Islet of Langerhans (tissue), 1 donor: ENCODE data around the gene HYCC2.
A peak's percentile ranks its signal among the peaks of the same experiment; 100 is the strongest.
"Not testable (repeated sequence)": the region's sequence is repeated elsewhere in the genome, so short reads cannot be mapped to it uniquely, and the experiment has no call there.

Source experiments
- FAIRE-seq: peaks from one replicate; lab custom pipeline; 2011; peaks lifted over from hg19 to GRCh38; lab: Jason Lieb, UNC

Gene HYCC2

DNA sequence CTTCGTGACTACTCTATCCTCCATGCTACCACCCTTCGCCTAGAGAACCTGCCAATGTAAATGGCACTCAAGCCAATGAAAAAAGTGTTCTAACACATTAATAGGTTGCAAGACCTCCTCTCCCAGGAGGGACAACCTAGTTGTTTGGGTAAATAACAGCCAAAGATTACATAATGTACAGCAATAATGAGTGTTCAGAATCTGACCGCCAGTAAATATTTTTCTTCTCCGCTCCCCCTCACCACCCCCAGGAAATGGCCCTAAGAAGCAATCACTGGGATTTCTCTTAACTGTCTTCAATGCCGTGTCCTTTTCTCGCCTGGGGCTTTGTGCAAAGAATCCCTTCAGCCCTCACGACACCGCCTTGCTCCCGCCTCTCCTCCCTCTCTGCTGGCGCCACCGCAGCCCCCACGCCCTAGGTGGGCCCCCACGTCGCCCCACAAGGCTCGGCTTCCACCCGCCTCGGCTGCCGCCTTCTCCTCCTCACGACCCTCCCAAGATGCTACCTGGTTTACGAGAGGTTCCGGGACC lies 458 bp downstream of the HYCC2 start:
- no peak for FAIRE-seq

DNA sequence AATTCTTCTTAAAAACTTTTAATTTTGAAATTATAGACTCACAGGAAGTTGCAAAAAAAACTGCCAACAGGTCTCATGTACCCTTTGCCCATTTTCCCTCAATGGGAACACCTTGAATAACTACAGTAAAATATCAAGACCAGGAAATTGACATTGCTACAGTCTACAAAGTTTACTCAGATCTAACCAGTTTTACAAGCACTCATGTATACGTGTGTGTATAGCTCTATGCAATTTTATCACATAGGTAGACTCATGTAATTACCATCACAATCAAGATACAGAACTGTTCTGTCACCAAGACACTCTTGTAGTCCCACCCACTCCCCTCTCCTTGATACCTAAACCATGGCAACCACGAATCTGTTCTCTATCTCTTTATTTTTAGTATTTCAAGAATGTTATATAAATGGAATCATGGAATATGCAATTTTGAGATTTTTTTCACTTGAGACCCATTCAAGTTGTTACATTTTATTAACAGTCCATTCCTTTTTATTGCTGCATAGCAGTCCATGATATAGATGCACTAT lies 6.6 kb downstream of the HYCC2 start:
- FAIRE-seq: no peak

DNA sequence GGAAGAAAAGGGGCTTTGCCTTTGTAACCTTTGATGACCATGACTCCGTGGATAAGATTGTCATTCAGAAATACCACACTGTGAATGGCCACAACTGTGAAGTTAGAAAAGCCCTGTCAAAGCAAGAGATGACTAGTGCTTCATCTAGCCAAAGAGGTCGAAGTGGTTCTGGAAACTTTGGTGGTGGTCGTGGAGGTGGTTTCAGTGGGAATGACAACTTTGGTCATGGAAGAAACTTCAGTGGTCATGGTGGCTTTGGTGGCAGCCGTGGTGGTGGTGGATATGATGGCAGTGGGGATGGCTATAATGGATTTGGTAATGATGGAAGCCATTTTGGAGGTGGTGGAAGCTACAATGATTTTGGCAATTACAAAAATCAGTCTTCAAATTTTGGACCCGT lies 8.0 kb downstream of the HYCC2 start:
- not testable (repeated sequence) for FAIRE-seq

DNA sequence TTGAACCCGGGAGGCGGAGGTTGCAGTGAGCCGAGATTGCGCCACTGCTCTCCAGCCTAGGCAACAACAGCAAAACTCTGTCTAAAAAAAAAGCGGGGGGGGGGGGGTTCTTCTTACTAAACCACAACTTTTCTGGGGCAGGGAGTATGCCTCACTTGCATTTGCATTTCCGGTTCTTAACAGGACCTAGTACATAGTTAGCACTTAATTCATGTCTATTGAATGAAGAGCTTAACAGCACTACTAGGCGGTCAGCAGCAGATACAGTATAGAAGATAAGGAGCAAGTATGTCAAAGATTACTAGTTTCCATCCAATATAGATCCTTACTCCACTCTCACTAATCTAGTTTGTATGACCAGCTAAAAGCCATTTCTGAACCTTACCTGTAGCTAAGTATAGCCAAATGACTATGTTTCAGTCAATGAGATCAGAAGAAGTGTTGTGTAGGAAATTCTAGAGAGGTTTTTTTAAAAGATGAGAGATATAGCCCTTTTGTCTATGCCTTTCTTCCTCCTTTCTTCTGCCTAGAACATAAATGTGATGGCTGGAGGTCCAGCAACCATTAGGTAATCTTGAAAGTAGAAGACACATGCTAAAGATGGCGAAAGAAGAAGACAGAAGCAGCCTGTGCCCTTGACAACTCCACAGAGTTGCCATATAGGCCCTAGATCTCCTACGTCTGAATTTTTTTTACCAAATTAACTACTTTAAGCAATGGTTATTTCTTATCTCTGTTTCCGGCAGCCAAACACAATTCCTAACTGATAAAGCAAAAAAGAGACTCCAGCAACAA lies 11.3 kb downstream of the HYCC2 start:
- no peak for FAIRE-seq

DNA sequence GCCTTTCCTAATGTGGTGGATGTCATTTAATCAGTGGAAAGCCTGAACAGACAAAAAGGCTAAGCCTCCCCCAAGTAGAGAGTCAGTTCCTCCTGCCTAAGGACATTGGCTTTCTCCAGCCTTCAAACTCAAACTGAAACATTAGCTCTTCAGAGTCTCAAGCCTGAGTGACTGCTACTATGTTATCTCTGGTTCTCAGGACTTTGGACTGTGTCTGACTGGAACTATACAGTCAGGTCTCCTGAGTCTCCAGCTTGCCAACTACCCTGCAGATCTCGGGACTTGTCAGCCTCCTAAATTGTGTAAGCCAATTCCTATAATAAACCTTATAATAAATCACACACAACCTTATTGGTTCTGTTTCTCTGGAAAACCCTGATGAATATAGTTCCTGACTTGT lies 12.6 kb downstream of the HYCC2 start:
- no peak for FAIRE-seq

DNA sequence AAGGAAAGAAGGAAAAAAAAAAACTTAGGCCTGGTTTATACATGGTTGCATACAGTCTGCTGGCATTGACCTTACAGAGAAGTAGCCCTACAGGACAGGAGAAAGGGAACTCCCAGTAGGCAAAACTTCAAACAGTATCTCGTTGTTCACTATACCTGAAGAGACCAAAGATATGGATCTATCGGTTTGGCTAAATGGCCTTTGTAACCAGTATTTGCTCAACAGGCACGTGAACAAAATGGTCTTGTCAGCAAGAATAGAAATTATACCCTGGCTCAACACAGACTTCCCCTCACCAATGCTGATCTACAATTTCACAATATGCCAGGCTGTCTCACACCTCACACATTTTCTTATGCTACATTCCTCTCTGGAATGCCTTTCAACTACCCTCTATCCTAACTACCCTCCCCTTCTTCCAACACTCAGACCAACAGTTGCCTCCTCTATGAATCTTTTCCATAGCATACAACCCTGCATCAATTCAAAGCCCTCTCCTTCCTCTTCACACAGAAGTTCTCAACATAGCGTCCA lies 13.7 kb downstream of the HYCC2 start:
- FAIRE-seq: no peak

DNA sequence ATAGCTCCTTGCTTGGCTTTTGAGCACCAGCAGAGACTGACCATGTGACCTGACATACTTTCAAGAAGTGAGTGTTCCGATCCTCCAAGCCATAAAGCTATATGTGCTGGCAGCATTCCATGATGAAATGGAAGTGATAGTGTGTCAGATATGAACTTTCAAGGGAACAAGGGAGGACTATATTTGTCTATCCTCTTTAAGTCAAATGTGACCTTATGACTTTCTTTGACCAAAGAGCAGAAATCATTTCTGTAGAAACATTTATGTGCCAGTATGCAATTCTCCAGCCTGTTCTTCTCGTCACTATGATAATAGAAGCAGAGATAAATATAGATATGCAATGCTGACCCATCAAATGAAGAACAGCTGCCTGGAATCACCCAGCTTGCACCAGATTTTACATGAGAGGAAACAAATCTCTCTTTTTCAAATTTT lies 14.4 kb downstream of the HYCC2 start:
- no peak for FAIRE-seq

DNA sequence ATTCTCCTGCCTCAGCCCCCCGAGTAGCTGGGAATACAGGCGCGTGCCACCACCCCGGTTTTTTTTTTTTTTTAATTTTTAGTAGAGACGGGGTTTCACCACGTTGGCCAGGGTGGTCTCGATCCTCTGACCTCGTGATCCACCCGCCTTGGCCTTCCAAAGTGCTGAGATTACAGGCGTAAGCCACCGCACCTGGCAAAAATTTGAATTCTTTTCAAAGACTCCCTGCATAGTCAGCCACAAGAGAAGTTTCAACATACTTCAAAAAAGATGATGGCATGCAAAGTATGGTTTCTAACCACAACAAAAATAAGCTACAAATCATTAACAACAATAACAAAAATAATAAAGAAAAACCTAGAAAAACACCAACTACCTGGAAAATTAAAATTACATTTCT lies 22.0 kb downstream of the HYCC2 start:
- no peak for FAIRE-seq

DNA sequence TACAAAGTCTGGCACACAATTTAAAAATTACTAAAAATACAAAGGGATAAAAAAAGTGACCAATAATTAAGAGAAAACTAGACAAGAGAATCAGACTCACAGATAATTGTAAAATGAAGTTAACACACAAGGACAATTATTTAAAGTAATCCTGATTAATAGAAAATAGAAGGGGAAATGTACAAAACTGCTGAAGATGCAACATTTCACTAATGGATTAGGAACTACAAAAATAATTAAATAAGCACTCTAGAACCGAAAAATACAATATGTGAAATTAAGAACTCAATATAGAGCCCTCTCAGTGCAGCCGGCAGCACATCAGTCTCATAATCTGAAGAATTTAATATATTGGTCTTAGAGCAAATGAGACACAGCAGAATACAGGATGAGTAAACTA lies 24.6 kb downstream of the HYCC2 start:
- peak; percentile 27 for FAIRE-seq

DNA sequence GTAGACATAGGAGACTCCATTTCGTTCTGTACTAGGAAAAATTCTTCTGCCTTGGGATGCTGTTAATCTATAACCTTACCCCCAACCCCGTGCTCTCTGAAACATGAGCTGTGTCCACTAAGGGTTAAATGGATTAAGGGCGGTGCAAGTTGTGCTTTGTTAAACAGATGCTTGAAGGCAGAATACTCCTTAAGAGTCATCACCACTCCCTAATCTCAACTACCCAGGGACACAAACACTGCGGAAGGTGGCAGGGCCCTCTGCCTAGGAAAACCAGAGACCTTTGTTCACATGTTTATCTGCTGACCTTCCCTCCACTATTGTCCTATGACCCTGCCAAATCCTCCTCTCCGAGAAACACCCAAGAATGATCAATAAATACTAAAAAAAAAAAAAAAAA lies 28.4 kb downstream of the HYCC2 start:
- FAIRE-seq: not testable (repeated sequence)

DNA sequence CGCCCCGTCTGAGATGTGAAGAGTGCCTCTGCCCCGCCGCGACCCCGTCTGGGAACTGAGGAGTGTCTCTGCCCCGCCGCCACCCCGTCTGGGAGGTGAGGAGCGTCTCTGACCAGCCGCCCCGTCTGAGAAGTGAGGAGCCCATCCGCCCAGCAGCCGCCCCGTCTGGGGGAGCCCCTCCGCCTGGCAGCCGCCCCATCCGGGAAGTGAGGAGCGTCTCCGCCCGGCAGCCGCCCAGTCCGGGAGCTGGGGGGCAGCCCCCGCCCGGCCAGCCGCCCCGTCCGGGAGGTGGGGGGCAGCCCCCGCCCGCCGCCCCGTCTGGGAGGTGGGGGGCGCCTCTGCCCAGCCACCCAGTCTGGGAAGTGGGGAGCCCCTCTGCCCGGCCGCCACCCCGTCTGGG lies 29.0 kb downstream of the HYCC2 start:
- FAIRE-seq: not testable (repeated sequence)

DNA sequence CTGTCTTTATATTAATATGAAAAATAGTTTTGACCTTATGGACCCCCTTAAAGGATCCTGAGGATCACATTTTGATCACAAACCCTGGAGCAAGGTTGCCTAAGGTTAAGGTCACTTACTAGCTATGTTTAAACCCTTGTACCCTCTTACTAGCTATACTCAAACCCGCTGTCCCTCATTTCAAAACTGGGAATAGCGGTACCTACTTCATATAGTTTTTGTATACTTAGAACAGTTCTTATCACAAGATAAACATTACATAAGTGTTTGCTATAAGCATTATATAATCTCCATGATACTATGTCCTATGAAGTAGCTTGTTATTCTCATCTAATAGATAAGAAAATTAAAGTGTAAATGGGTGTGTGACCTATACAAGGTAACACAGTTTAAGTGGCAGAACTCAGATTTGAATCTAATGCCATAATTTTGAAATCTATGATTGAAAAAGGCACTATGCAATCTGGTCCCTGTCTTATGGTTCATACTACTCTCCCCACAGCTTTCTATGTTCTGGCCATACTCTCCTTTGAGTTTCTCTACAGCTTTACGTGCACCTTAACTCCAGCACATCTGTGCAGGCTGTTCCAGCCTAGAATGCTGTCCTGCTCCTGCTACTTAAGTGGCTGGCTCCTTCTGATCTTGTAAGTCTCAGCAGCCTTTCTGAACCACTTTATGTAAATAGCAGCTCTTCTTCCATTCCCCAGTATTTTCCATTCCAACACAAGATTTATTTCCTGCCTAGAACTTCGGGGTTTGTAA lies 30.4 kb downstream of the HYCC2 start:
- FAIRE-seq: no peak

DNA sequence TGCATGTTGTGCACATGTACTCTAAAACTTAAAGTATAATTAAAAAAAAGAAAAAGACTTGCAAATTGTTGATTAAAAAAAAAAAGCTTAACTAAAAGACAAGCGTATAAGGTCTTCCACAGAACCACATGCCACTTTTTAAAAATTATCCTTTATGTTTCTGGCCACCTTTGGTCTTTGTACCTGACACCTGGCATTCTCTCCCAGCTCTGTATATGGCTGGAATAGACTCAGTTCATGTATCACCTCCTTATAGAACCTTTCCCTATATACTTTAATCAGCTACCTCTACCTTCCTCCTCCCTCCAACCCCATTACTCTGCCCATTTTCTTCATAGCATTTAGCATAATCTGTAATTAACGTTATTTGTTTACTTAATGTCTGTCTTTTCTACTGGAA lies 32.6 kb downstream of the HYCC2 start:
- FAIRE-seq: no peak

DNA sequence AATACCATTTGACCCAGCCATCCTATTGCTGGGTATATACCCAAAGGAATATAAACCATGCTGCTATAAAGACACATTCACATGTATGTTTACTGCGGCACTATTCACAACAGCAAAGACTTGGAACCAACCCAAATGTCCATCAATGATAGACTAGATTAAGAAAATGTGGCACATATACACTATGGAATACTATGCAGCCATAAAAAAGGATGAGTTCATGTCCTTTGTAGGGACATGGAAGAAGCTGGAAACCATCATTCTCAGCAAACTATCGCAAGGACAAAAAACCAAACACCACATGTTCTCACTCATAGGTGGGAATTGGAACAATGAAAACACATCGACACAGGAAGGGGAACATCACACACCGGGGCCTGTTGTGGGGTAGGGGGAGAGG lies 33.1 kb downstream of the HYCC2 start:
- not testable (repeated sequence) for FAIRE-seq

DNA sequence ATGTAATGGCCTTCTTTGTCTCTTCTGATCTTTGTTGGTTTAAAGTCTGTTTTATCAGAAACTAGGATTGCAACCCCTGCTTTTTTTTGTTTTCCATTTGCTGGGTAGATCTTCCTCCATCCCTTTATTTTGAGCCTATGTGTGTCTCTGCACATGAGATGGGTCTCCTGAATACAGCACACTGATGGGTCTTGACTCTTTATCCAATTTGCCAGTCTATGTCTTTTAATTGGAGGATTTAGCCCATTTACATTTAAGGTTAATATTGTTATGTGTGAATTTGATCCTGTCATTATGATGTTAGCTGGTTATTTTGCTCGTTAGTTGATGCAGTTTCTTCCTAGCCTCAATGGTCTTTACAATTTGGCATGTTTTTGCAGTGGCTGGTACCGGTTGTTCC lies 37.1 kb downstream of the HYCC2 start:
- not testable (repeated sequence) for FAIRE-seq

DNA sequence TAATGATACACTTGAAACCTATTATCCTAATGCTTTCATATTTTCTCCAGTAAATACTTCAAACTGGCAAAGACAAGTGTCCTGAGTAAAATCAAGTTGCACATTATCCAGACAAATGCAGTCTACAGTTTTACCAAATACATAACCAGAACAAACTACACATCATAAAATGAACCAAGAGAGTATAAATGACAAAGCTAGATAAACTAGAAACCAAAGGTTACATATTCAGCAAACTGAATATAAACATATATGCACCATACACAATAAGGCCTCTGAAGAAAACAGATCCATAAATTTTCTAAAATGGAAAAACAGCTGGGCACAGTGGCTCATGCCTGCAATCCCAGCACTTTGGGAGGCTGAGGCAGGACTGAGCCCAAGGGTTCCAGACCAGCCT lies 47.0 kb downstream of the HYCC2 start:
- no peak for FAIRE-seq

DNA sequence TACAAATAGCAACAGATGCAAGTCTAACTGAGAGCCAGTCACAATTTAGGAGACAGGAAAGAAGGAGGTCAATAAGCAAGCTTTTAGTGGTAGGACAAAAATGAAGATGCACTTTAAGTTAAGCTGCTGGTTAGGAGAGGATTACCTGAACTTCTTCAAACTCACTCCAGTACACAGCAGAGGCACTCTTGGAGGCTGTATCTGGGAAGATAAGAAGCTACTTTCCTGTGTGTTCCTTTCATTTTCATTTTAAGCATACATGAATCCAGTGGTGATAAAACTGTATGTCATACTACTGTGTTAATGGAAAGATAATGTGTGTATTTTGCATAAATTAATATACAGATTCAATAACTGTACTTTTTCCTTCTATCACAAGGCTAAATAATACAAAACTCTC lies 49.6 kb downstream of the HYCC2 start:
- FAIRE-seq: no peak
